GM12875 (cell line): Measurements from ENCODE around the gene TNFRSF1B.

Source experiments
- H3K4me3 ChIP-seq: one replicate; pipeline ENCODE4 v1.5.1; 2011; ENCODE audit warnings: low read depth, low read length, control low read depth
- TF ChIP-seq, protein P1 (sequence below): IDR thresholded peaks from 2 replicates; pipeline ENCODE4 v1.5.1; 2011; ENCODE audit warnings: low read depth, mild to moderate bottlenecking, control low read depth, inconsistent platforms, low read length, moderate library complexity, borderline replicate concordance; ENCODE audit not compliant: insufficient read depth

Gene TNFRSF1B

GRCh38 chr1:12229386-12229834 lies 62.6 kb downstream of the TNFRSF1B start:
- no peak overlapping the region for H3K4me3 ChIP-seq
- TF ChIP-seq, protein P1, sequence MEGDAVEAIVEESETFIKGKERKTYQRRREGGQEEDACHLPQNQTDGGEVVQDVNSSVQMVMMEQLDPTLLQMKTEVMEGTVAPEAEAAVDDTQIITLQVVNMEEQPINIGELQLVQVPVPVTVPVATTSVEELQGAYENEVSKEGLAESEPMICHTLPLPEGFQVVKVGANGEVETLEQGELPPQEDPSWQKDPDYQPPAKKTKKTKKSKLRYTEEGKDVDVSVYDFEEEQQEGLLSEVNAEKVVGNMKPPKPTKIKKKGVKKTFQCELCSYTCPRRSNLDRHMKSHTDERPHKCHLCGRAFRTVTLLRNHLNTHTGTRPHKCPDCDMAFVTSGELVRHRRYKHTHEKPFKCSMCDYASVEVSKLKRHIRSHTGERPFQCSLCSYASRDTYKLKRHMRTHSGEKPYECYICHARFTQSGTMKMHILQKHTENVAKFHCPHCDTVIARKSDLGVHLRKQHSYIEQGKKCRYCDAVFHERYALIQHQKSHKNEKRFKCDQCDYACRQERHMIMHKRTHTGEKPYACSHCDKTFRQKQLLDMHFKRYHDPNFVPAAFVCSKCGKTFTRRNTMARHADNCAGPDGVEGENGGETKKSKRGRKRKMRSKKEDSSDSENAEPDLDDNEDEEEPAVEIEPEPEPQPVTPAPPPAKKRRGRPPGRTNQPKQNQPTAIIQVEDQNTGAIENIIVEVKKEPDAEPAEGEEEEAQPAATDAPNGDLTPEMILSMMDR = no peak

DNA sequence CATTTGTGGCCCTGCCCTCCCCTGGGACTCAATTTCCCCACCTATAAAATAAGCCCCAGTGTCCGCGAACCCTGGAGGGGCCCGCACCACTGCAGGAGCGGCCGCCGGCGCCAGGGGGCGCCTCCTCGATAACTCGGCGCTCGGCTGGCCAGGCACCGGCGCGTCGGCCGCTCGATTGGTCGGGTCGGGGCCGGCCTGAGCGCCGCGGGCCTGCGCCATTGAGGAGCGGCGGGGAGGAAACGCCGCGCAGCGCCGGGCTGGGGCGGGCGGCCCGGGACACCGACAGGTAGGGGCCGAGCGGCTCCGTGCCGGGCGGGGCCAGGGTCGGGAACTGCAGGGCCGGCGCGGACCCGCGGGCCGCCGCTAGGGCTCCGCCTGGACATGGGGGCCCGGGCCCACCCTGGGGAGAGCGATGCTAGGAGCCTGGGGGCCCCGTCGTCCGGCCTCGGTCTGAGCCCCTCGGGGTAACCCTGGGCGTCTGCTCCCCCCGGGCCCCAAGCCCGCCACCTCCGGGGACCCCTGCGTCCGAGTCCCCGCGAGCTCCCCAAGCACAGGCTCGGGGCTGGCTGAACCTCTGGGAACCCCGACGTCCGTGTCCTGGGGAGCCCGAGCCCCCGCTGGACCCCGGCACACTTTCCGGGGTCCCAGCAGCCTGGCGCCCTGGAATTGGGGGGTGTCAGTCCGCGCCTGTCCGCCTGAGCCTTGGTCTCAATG lies 63.2 kb downstream of the TNFRSF1B start, which contains the start of gene VPS13D:
TSS of gene VPS13D (plus strand) at position 196 of the 714 bp plus-strand sequence. CDS start 4,237 bp downstream, outside the sequence.
- TF ChIP-seq, protein P1 = peak; percentile 99
- peak within 1 kb of the TSS; percentile 94 for H3K4me3 ChIP-seq

DNA sequence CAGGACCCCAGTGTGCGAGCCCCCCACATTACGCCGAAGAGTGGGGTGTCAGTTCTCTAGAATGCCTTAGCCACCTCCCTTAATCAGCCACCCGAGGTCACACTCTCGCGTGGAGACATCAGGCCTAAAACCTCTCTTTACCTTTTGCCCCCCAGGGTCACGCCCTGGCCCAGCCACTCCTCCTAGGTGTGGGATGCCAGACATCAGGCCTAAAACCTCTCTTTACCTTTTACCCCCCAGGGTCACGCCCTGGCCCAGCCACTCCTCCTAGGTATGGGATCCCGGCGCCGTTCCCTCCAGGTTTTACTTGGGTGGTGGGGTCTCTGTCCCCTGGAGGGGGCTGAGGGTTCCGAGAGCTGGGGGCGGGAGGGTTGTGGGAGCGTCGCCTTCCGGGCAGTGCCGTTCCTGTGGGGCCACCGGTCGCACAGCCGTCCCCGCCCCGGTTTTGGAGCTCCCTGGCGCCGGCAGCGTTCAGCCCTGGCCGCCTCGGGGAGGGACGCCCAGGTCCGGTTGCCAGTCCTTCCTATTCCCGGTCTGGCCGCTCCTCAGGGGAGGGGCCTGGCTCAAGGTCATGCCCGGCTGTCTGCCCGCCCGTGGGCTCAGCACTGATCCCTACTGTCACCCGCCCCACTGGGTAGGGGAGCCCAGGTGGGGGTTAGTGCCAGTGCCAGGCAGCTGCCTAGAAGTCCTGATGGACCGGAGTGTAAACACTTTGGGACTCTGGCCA lies 63.9 kb downstream of the TNFRSF1B start:
- peak overlapping the region; percentile 94 for H3K4me3 ChIP-seq
- TF ChIP-seq, protein P1 = no peak

- H3K4me3 ChIP-seq = peak overlapping the region; percentile 94
- TF ChIP-seq, protein P1 = no peak
Measured at GRCh38 chr1:12231276-12231595, 64.4 kb downstream of the TNFRSF1B start.

GRCh38 chr1:12232221-12232620 lies 65.4 kb downstream of the TNFRSF1B start:
- no peak overlapping the region for H3K4me3 ChIP-seq

DNA sequence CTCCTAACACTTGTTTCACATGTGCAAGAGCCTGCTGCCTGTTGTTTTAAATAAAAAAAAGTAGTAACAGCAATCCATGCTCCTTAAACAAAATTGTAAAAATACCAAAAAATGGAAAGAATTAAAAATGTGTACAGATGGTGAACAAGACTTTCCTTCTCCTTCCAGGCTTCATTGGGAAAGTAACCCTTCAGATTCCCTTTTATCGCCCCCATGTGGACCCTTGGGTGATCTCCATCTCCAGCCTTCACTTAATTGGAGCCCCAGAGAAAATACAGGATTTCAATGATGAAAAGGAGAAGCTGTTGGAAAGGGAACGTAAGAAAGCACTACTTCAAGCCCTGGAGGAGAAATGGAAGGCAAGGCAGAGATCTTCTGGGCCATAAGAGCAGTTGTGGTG lies 77.3 kb downstream of the TNFRSF1B start:
- no peak overlapping the region for H3K4me3 ChIP-seq
- TF ChIP-seq, protein P1 = 0 out of 2 replicates have a peak, but pooled peaks have one; percentile 29

More at GRCh38 chr1:12232221-12232620, 65.4 kb downstream of the TNFRSF1B start:
- TF ChIP-seq, protein P1 = no peak
